GM21529 (cell line): ENCODE results near the gene SLC16A4.
"Not testable (repeated sequence)": the region's sequence is repeated elsewhere in the genome, so short reads cannot be mapped to it uniquely, and the experiment has no call there.

Experiments used
- ATAC-seq: cut with Tn5 transposase; IDR thresholded peaks from one replicate; pipeline ENCODE4 v1.9.1; 2021; ENCODE audit not compliant: unreplicated experiment

SLC16A4 gene

DNA sequence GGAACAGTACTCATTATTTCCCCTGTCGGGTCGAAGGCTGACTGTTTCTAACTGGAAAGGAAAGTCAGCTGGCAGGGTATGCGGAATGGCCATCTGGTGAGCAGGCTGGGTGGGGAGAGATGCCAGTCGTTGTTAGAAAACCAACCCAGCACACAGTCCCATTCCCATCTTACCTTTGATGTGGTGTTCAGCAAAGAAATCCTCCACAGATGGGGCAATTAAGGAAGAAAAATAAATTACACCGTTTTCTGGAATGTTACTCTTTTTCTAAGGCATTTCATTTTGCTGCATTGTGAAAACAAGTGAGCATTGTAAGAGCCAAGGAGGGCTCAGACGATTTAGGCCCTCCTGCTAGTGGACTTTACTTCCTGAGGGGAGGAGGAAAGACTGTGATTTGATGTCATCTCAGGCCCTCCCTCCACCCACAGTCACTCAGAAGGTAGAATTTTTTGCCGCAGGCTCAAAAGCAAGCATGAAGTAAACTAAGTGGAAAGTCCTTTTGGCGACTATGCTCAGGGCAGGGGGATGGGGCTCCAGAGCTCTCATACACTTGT, at the start of gene SLC16A4:
TSS of gene SLC16A4 (minus strand) at position 335 of the 554 bp plus-strand sequence. CDS start 1,703 bp downstream, outside the sequence.
- ATAC-seq: no peak

DNA sequence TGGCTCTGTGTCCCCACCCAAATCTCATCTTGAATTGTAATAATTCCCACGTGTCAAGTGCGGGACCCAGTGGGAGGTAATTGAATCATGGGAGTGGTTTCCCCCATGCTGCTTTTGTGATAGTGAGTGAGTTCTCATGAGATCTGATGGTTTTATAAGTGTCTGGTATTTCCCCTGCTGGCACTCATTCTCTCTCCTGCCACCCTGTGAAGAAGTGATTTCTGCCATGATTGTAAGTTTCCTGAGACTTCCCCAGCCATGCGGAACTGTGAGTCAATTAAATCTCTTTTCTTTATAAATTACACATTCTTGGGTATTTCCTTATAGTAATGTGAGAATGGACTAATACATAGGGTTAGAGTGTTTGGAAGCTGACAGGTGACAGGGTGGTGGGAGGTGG, 49.0 kb upstream of the SLC16A4 start:
- not testable (repeated sequence) for ATAC-seq

DNA sequence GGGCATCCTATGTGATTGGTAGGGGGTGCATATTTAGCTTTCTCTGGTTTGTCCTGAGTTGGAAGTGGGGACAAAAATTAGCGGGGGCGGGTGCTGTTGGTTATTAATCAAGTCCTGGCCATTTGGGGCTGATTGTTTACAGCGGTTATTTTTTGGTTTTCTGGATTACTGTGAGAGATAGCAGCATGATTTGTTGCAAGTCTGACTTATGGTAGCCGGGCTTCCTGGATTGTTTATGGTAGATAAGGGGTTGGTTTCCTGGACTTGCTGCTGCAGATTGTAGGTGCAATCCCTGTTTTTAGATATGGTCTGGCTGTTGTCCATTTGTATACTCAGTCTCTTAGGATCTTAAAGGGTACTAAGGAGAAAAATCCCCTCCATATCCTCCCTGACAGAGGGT, 48.1 kb upstream of the SLC16A4 start:
- ATAC-seq: no peak

DNA sequence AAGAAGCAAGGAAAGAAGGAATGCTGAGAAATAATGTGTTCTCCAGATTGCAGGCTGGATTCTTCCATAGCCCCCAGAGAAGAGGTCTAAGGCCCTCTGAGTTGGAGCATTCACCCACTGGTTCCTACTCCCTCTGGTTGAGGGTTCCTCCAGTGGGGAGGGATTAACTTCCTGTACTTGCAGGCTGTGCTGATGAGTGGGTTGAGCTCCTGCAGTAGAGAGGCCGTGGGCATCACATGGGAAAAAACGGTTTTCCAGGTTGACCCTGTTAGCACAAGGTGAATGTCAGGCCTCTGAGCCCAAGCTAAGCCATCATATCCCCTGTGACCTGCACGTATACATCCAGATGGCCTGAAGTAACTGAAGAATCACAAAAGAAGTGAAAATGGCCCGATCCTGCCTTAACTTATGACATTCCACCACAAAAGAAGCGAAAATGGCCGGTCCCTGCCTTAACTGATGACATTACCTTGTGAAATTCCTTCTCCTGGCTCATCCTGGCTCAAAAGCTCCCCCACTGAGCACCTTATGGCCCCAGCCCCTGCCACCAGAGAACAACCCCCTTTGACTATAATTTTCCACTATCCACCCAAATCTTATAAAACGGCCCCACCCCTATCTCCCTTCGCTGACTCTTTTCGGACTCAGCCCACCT, 46.9 kb upstream of the SLC16A4 start:
- not testable (repeated sequence) for ATAC-seq

DNA sequence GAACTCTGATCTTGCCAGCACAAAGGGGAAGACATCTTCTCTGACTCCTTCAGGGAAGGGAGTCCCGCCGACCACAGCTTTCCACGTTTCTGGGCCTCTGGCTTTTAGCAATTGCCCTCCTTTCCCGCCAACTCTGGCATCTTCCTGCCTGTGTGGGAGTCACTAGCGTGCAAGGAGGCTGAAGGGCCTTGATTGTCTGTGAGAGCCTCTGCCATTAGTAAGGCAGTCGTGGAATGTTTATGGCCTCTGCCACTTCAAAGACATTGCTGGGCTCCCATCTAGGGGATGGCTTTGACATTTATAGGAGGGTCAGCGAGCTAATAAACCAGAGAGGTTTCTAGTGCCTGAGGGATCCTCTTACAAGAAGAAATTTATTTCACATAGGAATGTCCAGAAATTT, 45.8 kb upstream of the SLC16A4 start:
- no peak for ATAC-seq

DNA sequence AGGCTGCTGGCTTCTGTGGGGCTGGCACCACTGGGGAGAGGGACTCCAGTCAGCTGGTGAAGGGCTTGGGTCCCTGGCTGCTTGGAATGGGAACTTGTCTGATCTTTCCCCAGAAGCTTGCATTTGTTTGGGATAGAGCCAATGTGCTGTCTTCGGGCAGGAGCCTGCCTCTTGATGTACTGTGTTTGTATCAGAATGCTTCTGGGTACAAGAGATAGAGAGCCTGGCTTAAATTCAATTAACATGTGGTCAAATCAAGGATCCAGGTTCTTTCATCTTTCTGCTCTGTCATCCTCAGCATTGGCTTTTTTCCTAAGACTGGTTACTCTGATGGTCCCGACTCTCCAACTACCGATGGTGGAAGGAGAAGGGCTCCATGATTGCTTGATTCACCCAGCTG, 44.1 kb upstream of the SLC16A4 start:
- ATAC-seq: no peak

DNA sequence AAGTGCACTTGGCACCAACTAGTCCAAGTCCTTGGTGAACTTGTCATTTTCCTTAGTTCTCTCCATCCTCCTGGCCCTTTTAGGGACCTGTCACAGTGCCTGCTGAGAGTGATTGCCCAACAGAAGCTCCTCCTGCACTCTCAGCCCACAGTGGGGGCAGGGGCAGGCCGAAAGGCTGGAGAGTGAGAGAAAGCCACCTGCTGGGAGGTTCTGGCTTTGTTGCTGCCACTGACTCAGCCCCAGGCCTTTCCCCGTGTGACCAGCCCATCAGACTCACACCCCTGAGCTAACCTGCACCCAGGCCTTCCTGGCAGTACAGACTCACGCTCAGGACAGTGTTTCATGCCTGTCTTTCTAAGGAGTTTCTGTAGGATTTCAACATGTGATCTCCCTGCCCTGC, 43.0 kb upstream of the SLC16A4 start:
- ATAC-seq: no peak

DNA sequence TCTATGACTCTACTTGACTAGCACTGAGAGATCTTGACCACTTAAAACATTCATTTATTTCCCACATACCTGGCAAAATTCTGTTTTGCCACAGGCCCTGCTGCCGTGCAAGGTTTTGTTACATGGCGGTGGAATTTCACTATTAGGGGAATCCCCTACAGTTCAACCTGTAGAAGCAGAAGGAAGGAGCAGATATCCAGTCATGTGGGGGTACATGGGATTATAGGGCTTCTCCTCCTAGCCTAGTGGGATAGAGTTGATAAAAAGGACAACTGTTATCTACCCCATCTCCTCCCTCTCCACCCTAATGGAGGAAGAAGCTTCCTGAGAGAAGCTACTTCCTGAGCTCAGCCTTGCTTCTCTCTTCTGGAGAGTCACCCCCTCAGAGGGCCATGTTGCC, 42.4 kb upstream of the SLC16A4 start:
- ATAC-seq: no peak

DNA sequence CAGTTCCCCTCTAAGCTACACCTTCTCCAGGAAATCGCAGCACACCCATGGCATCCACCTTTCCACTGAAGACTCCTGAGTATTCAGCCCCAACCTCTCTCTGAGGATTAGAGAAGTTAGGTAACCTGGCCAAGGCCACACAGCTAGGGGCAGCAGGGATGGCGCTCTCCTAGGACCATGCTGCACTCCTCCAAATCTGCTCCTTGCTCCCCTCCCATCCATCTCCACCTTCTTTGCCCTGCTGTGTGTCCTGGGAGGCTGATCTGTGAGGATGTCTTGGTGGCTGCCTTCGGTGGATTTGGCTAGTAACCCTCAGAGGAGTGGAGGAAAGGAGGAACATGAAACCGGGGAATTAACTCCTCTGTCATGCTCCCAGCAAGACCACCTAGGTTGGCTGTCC, 40.1 kb upstream of the SLC16A4 start:
- ATAC-seq: no peak

DNA sequence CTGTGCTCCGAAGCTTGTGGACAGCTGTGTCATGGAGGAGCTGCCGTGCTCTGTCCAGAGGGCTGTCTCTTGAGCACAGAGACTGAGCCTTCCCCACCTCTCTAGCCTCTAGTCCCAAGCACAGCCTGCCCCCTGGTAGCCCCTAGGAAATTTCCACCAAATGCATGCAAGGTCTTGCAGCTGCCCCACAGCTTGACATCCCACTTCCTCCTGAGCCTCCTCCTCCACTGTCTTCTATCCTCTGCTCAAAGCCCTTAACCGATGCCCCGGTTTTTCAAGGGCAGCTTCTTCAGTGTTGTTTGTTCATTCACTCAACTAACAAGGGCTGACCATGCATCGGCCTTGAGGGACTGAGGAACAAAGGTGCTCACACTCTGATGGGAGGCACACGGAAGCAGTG, 39.5 kb upstream of the SLC16A4 start:
- ATAC-seq: no peak

DNA sequence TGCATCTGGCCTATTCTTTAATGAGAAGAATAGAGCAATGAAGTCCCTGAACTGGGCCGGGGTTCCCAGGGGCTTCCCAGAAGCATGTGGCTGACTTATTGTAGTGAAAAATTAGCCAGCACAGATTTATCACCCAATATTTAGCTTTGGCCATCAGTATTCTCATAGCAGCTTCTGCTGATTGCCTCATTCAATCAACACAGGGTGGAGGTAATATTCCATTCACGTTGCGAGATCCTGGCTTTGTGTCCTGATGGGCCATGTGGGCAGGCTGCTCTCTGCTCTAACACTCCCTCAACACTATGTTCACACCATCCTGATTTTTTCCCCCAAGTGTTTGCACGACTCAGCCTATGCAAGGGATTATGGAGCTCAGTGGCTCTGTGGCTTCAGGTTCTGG, 38.1 kb upstream of the SLC16A4 start:
- no peak for ATAC-seq

DNA sequence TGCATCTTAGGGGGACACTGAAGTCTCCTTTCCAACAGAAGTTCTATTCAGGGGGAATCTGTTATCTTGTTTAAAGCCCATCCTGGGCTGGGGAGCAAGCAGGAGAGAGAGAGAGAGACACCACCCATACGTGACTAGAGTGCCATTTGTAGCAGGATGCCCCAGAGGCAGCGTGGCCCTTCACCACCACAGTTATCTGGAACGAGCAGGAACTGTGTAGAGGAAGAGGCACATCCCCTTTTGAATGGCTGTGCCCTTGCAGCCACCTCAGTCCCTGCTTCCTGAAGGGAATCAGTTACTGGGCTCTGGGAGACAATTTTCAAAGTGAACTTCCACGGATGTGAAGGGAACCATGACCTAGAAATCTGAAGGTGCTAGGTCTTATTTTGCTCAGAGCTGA, 36.0 kb upstream of the SLC16A4 start:
- ATAC-seq: no peak

DNA sequence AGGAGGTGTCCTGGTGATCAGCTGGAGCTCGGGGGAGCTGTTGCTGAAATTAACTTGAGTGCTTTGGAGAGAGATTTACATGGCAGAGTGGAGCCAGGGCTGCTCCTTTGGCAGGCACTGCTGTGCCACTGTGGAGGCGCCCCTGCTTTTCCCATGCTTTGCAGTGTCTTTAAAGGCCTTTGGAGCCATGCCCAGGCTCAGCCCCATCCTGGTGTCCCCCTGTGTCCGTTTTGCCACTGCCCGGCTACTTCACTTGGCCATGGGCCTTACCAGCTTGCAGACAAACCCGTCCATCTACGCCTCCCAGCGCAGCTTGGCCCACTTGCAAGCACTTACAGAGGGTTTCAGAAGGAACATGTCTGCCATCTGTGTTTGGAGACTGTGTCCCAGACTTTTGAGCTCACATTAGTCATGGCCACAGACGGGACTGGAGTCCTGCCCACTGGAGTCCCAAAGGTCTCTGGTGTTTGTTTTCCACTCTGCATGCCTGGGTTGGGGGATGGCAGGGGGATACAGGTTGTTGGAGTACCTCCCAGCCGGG, 34.9 kb upstream of the SLC16A4 start:
- no peak for ATAC-seq

DNA sequence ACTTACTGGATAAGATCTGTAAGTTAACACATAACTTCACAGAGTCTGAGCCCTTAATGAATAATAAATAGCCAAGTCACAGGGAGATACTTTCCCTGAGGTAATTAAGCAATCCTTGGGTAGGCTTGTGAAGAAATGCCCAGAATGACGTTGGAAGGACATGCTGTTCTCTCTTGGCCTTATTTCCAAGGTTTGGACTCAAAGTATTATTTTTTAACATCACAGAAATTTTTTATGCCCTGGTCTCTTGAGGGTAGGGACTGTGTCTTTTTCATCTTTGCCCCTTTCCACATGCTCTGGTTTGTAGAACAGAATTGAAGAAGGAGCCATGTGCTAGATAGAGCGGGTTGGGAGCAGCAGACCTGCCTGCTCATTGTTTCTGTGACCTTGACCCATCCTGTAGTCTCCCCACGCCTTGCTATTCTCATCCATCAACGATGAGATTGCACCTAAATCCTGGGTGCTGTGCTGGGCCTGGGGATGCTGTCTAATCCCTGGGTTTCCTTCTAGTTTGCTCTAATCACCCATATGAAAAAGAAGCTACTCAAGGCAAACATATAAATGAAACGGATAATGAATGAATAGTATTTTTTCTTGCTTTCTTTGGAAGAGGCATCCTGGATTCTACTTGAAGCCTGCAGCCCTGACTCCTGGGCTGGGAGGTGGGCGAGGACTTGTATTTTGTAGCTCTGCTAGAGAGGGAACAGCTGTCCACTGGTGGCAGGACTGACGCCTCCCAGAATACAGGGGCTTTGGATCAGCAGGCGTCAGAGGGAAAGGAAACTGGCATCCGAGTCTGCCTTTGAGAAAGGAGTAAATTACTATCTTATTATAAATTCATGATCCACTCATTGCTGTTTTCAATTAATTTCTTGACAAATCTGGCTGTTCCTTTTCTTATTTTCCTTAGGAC, 34.1 kb upstream of the SLC16A4 start:
- no peak for ATAC-seq

DNA sequence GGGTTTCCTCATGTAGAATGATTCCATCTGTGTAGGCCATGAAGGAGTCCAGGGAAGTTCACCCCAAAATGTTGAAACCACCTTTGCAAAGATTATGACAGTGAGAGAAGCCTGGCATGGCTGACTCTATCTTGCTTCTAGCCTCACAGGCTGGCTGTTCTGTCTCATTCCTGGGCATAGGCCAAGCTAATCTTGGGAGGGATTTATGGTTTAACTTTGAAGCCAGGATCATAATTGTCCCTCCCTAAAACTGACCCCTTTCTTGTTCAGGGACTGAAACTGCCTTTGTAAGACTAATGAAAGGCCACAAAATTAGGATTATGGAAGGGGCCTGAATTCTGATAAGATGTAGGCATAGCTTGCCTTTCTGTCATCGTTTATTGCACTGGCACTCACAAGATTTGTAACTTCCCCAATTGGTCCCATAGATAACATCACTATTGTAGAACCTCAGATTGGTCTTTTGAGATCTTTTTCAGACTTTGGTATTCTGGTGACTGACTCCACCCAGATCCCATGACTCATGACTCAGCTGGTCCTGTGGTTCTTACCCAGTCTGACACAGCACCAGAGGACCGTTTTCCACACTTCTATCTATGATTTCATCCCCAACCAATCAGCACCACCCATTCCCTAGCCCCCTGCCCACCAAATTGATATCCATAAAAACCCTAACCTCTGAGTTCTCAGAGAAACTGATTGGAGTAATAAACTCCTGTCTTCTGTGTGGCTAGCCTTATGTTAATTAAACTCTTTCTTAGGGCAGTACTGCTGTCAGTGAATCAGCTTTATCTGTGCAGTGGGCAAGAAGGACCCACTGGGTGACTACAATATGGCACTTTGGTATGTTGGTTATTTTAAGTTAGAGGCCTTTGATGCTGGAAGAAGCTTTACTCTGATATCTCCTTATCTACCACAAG, 30.3 kb upstream of the SLC16A4 start:
- ATAC-seq: no peak

DNA sequence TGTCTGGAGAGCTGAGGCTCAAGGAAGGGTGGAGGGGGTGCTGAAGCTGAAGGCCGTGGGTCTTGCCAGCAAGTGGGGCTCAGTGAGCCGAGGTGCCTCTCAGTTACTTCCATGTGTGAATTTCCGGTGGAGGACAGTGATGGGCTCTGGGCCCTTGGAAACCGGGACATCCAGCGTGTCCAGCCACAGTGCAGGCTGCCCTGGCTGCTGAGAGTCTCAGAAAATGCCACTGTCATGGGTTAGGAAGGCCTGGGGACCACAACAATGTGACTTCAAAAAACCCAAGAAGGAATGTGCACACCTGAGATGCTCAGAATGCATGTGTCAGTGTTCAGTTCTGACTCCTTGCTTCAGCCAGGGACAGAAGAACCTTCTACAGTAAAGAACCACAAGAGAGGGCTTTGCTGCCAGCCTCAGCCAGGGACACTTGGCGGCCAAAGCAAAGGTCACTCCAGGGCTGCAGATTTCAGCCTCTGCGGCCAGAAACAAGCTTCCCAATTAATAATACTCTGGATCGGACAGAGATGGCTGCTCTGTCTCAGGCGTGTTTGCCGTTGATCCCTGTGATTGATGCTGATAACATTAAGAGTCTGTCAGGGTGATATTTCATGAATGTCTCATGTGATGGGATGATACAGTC, 29.3 kb upstream of the SLC16A4 start:
- ATAC-seq: no peak

DNA sequence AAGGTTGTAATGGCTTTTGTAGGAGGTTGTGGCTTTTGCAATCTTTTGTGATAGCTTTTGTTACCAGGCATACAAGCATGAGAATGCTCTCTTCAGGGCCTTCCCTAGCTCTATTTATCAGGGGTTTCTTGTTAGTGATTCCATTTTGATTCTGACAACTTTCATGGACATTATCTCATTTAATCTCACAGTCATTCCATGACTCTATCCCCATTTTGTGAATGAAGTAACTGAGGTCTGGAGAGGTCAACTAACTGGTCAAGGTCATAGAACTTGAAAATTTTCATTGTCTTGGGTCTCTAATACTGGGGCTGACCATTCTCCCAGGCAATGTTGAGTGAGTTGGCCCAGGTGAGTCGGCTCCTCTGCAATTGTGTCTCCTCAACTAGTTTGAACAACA, 27.9 kb upstream of the SLC16A4 start:
- no peak for ATAC-seq

DNA sequence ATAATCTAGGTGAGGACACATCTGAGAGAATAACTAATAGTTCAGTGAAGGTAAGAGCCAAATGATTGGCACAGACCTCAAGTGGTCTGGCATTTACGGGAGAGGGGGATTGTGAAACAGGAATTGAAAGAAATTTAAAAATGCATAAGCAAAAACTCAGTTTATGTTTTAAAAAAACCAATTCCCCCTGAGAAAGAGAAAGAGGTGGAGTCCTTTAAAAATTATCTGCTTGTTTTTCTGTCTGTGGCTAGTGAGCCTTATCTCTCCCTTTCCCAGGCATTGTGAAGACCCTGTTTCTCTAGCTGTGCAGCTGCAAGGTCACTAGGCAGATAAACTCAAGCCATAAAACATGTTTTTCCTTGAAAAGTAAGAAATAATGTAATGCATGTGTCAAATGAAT, 22.2 kb upstream of the SLC16A4 start:
- ATAC-seq: not testable (repeated sequence)

DNA sequence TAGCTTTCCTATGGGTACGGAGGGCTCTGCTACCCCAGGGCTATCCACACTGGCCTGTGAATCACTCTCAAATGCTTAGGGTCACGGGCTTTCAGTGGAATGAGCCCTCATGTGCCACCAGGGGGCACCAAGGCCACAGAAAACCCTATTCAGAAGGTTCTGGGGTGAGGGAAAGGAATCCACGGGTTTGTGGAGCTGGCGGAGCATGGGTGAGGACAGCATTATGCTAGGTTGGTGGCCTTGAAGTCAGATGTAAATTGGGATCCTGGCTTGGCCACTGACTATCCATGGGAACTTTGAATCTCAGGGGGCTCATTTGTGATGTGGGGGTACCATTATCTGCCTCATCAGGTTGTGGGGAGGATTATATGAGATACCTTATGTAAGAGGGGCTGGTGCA, 21.8 kb upstream of the SLC16A4 start:
- no peak for ATAC-seq

DNA sequence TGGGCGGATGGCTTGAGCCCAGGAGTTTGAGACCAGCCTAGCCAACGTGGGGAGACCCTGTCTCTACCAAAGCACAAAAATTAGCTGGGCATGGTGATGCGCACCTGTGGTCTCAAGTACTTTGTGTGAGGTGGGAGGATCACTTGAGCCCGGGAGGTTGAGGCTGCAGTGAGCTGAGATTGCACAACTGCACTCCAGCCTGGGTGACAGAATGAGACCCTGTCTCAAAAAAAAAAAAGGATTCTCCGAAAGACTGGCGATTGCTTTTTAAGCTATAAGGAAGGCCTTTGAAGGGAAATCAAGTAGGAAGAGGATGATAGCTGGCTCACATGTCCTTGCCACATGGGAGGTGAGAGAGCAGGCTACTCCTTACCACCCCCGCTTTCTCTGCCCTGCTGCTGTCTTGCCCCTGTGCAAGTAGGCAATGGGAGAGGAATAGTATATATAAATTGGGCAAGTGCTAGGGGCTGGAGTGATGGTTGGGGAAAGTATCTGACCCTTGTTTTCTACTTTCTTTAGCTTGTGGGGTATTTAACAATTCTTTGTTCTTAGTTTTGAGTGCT, 20.4 kb upstream of the SLC16A4 start:
- no peak for ATAC-seq
